K562 (cell line): ENCODE measurements around the gene CCDC124. TPM values are rescaled to one million over a fixed set of nuclear protein-coding genes. Genes with fewer than 3 reads are reported as not detected.
A peak's percentile ranks its signal among the peaks of the same experiment; 100 is the strongest.

Experiments
- ATF7 ChIP-seq: fragments of 450-650 bp; IDR thresholded peaks from 2 replicates; pipeline ENCODE4 v1.7.1; 2014; ENCODE audit warnings: mild to moderate bottlenecking, moderate library complexity
- BHLHE40 ChIP-seq: IDR thresholded peaks from 2 replicates; pipeline ENCODE4 v1.6.1; 2011; ENCODE audit warnings: low read length, improper control_type of control experiment
- GATAD2B ChIP-seq: fragments of 450-650 bp; IDR thresholded peaks from 2 replicates; pipeline ENCODE4 v1.6.1; 2017; ENCODE audit warnings: mild to moderate bottlenecking, borderline replicate concordance
- KLF1 ChIP-seq: fragments of 450-650 bp; IDR thresholded peaks from 2 replicates; pipeline ENCODE4 v1.6.1; 2016; ENCODE audit warnings: missing genetic modification characterization, missing compliant biosample characterization
- KLF6 ChIP-seq: fragments of 250-450 bp; sonication (Bioruptor Pico); IDR thresholded peaks from 2 replicates; pipeline ENCODE4 v1.4.0; 2020; ENCODE audit warnings: mild to moderate bottlenecking, moderate library complexity, borderline replicate concordance
- OTX1 ChIP-seq: fragments of 450-650 bp; formaldehyde crosslinking; IDR thresholded peaks from 2 replicates; pipeline ENCODE4 v1.4.0; 2022; ENCODE audit warnings: mild to moderate bottlenecking
- POLR2AphosphoS5 ChIP-seq: IDR thresholded peaks from 2 replicates; pipeline ENCODE4 v1.6.1; 2011; ENCODE audit warnings: mild to moderate bottlenecking, low read depth, low read length, moderate library complexity; ENCODE audit not compliant: control insufficient read depth, insufficient read depth
- TBL1XR1 ChIP-seq, 2 experiments: IDR thresholded peaks; 2 replicates each; pipeline ENCODE4 v1.6.1; 2012; ENCODE audit warnings: improper control_type of control experiment in 2 of 2, low read length in 2 of 2, mild to moderate bottlenecking in 1 of 2
- TCF15 ChIP-seq: fragments of 250-450 bp; sonication (Bioruptor Pico); IDR thresholded peaks from 2 replicates; pipeline ENCODE4 v1.8.0; 2022; ENCODE audit warnings: moderate library complexity, mild to moderate bottlenecking, inconsistent platforms
- THRB ChIP-seq: fragments of 450-650 bp; formaldehyde crosslinking; conservative IDR thresholded peaks from 2 replicates; pipeline ENCODE4 v1.4.0; 2022; ENCODE audit warnings: mild to moderate bottlenecking, missing genetic modification characterization
- ZNF277 ChIP-seq: fragments of 250-450 bp; sonication (Bioruptor Pico); IDR thresholded peaks from 2 replicates; pipeline ENCODE4 v1.8.0; 2022; ENCODE audit warnings: inconsistent platforms, mild to moderate bottlenecking, moderate library complexity, borderline replicate concordance
- ZNF77 ChIP-seq: fragments of 250-450 bp; sonication (Bioruptor Pico); IDR thresholded peaks from 2 replicates; pipeline ENCODE4 v1.5.0; 2020
- polyA plus RNA-seq, 8 experiments: library from polyadenylated mRNA; depleted of rRNA in 4 of 8; stranded (reverse) in 5 of 8; unstranded in 3 of 8; fragments of >200 nt; fragmentation: Nextera tagmentation in 2 of 8; fragmentation: Illumina TruSeq in 1 of 8; extraction: Ambion mirVana in 2 of 8; extraction: Trizol in 1 of 8; gene quantifications; 2 replicates each; pipeline versions ENCODE4 v1.2.1 to v1.2.3, GENCODE V29; 2011 to 2014; ENCODE audit warnings: inconsistent platforms in 1 of 8, missing spikeins in 1 of 8
- total RNA-seq, 7 experiments: library from RNA; depleted of rRNA in 6 of 7; stranded (reverse); fragments of >200 nt in 6 of 7; fragmentation: Illumina TruSeq in 2 of 7; extraction: Trizol in 2 of 7; gene quantifications; 2 replicates each; pipeline versions ENCODE4 v1.2.1 to v1.2.3, GENCODE V29; 2011 to 2021; ENCODE audit warnings: low replicate concordance in 1 of 7
- TF ChIP-seq, protein P1 (sequence below): sonication (generic); formaldehyde crosslinking; IDR thresholded peaks from 2 replicates; pipeline ENCODE4 v1.8.0; 2022; ENCODE audit warnings: mild to moderate bottlenecking, missing genetic modification reagents
- TF ChIP-seq, protein P2 (sequence below), 3 experiments: fragments of 200-800 bp in 1 of 3; sonication (Bioruptor generic) in 1 of 3; sonication (generic) in 1 of 3; formaldehyde crosslinking in 1 of 3; IDR thresholded peaks; 2 replicates each; pipeline versions ENCODE4 v1.6.1 to v1.8.0; 2016 to 2022; ENCODE audit warnings: mild to moderate bottlenecking in 2 of 3, missing compliant biosample characterization in 2 of 3, missing genetic modification characterization in 2 of 3, missing genetic modification reagents in 1 of 3

CCDC124 gene
- total and polyA plus RNA-seq, 9 of the 15 experiments (the other 6 are each of a cell fraction or from before 2014, with no cell fraction given): 5.8 to 234 (median 40.1) TPM

DNA sequence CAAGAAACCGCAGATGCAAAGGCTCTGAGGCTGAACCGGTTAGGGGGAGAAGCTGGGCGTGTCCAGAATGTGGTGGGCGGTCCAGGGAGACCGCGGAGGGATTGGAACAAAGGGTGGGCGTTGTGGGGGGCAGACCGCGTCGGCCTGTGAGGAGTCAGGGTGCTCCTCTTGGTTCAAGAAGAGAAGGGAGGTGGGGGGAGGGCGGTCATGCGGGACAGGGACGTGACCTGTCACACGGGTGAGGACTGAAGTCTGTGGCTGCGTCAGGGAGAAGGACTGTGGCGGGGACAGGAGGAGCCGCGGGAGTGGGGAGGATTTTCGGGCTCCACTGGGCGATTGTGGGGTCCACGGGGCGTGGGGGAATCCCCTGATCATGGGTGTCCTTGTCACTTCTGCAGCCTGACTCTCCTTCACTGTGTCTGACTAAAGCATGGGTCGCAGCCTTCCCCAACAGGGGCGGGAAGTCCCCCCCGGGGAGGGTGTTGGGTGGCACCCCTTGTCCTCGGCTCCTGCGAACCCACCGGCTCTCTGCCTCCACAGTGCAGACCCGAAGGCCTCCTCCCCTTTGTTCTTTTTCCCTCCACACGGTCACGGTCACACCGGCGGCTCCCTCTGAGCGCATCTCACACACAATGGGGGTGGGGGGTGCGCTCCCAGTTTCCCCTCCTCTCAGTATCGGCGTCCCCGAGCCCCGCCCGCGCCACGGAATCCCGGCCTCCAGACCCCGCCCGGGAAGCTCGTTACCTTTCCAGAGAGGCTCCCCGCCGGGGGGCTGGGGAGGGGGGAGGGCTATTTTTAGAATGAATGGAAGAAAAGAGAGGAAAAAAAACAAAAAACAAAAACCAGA lies 17.7 kb downstream of the CCDC124 start (continued):
- TF ChIP-seq KLF6: no peak
- no peak for TF ChIP-seq ZNF77 (CRISPR knock-in tag)
- no peak for TF ChIP-seq TCF15
- TF ChIP-seq, protein P1, sequence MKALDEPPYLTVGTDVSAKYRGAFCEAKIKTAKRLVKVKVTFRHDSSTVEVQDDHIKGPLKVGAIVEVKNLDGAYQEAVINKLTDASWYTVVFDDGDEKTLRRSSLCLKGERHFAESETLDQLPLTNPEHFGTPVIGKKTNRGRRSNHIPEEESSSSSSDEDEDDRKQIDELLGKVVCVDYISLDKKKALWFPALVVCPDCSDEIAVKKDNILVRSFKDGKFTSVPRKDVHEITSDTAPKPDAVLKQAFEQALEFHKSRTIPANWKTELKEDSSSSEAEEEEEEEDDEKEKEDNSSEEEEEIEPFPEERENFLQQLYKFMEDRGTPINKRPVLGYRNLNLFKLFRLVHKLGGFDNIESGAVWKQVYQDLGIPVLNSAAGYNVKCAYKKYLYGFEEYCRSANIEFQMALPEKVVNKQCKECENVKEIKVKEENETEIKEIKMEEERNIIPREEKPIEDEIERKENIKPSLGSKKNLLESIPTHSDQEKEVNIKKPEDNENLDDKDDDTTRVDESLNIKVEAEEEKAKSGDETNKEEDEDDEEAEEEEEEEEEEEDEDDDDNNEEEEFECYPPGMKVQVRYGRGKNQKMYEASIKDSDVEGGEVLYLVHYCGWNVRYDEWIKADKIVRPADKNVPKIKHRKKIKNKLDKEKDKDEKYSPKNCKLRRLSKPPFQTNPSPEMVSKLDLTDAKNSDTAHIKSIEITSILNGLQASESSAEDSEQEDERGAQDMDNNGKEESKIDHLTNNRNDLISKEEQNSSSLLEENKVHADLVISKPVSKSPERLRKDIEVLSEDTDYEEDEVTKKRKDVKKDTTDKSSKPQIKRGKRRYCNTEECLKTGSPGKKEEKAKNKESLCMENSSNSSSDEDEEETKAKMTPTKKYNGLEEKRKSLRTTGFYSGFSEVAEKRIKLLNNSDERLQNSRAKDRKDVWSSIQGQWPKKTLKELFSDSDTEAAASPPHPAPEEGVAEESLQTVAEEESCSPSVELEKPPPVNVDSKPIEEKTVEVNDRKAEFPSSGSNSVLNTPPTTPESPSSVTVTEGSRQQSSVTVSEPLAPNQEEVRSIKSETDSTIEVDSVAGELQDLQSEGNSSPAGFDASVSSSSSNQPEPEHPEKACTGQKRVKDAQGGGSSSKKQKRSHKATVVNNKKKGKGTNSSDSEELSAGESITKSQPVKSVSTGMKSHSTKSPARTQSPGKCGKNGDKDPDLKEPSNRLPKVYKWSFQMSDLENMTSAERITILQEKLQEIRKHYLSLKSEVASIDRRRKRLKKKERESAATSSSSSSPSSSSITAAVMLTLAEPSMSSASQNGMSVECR (CRISPR knock-in tag): 0 out of 2 replicates have a peak, but pooled peaks have one; percentile 28
- TF ChIP-seq BHLHE40: no peak
- no peak for TF ChIP-seq POLR2AphosphoS5
- TF ChIP-seq GATAD2B: no peak
- TF ChIP-seq THRB (CRISPR knock-in tag): no peak
- TF ChIP-seq, protein P2, sequence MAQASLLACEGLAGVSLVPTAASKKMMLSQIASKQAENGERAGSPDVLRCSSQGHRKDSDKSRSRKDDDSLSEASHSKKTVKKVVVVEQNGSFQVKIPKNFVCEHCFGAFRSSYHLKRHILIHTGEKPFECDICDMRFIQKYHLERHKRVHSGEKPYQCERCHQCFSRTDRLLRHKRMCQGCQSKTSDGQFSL (CRISPR knock-in tag; IDR thresholded peaks at IDR 0.05): peak; percentile 77; the same call in 1 of the 2 replicates
- TF ChIP-seq, protein P2 (tag; IDR thresholded peaks at IDR 0.05): 0 out of 4 replicates have a peak, but pooled peaks of 1 of the 2 experiments have one; percentile 60
- no peak for TF ChIP-seq TBL1XR1 (IDR thresholded peaks at IDR 0.05; ENCODE audit: low read length in 2 of 2)
- TF ChIP-seq ATF7: no peak
- no peak for TF ChIP-seq KLF1 (tag)
- TF ChIP-seq ZNF277 (CRISPR knock-in tag): no peak
- no peak for TF ChIP-seq OTX1 (CRISPR knock-in tag)
